K562 (cell line): ENCODE measurements around the gene NACC1. TPM values are rescaled to one million over a fixed set of nuclear protein-coding genes. Genes with fewer than 3 reads are reported as not detected.

Experiments
- ATAC-seq: fragments of 200-7000 bp; cut with Tn5 transposase; 3 replicates; pipeline ENCODE4 v1.9.1; 2020; ENCODE audit warnings: moderate library complexity
- BruUV-seq: library from RNA; stranded (reverse); fragments of 400-500 nt; replicated peaks from 2 replicates; lab custom pipeline; 2021; lab: Mats Ljungman, UMichigan
- CTCF ChIA-PET: fragments of 300-600 bp; formaldehyde crosslinking; extraction: SDS; loops from one replicate; lab custom pipeline; 2021; ENCODE audit warnings: low intra/inter-chr PET ratio; lab: Yijun Ruan, JAX
- POLR2A ChIA-PET: fragments of 300-600, 350-650 bp; sonication (Branson Sonifier 250); formaldehyde crosslinking; extraction: SDS; loops from one replicate; lab custom pipeline; 2021; ENCODE audit warnings: antibody characterized with exemption, inconsistent platforms; lab: Yijun Ruan, JAX
- DNase-seq, 4 experiments: peaks; one replicate each; pipeline versions ENCODE4 v3.0.0 to v3.0.0-alpha.2; 2011 to 2018; ENCODE audit warnings: low spot score in 3 of 4, mixed read lengths in 3 of 4; ENCODE audit errors: extremely low read depth in 1 of 4
- FAIRE-seq: peaks from 2 replicates; lab custom pipeline; 2011; peaks lifted over from hg19 to GRCh38; lab: Jason Lieb, UNC
- H2AFZ ChIP-seq: 2 replicates; pipeline ENCODE4 v1.6.0; 2011; ENCODE audit warnings: low read depth, low read length, control low read depth, inconsistent platforms
- H3K27ac ChIP-seq: fragments of 200-600 bp; 3 replicates; pipeline ENCODE4 v1.8.0; 2011; ENCODE audit warnings: low read depth, mild to moderate bottlenecking, control low read depth, inconsistent platforms, low read length, moderate library complexity, mixed read lengths; ENCODE audit errors: extremely low read depth
- H3K27me3 ChIP-seq, 2 experiments: fragments of 300-600 bp in 1 of 2; 2 replicates in 1 of 2; 3 replicates in 1 of 2; pipeline versions ENCODE4 v1.6.0 to v1.8.0; 2011; ENCODE audit warnings: inconsistent platforms in 2 of 2, low read length in 2 of 2, mild to moderate bottlenecking in 1 of 2, mixed read lengths in 1 of 2, moderate library complexity in 1 of 2; ENCODE audit not compliant: control insufficient read depth in 2 of 2, insufficient read depth in 2 of 2
- H3K36me3 ChIP-seq: fragments of 300-600 bp; 3 replicates; pipeline ENCODE4 v1.8.0; 2011; ENCODE audit warnings: mild to moderate bottlenecking, low read length, inconsistent platforms; ENCODE audit not compliant: control insufficient read depth, insufficient read depth
- H3K4me1 ChIP-seq, 2 experiments: fragments of 200-600 bp in 1 of 2; replicated peaks in 1 of 2; 2 replicates in 1 of 2; 3 replicates in 1 of 2; pipeline versions ENCODE4 v1.5.1 to v1.8.0; 2011; ENCODE audit warnings: inconsistent platforms in 2 of 2, low read length in 2 of 2, mild to moderate bottlenecking in 1 of 2, mixed read lengths in 1 of 2, moderate library complexity in 1 of 2; ENCODE audit not compliant: control insufficient read depth in 2 of 2, insufficient read depth in 2 of 2
- H3K4me2 ChIP-seq: 2 replicates; pipeline ENCODE4 v1.6.1; 2011; ENCODE audit warnings: low read length, control low read depth, inconsistent platforms, mixed read lengths; ENCODE audit not compliant: insufficient read depth
- H3K4me3 ChIP-seq: fragments of 200-600 bp; sonication (generic), shearing (Covaris generic); 2 replicates; pipeline ENCODE4 v1.5.1; 2016; ENCODE audit warnings: control low read depth, inconsistent platforms
- H3K79me2 ChIP-seq: fragments of 200-600 bp; 3 replicates; pipeline ENCODE4 v1.8.0; 2011; ENCODE audit warnings: low read length, inconsistent platforms; ENCODE audit not compliant: control insufficient read depth, insufficient read depth
- H3K9ac ChIP-seq, 2 experiments: 2 replicates each; pipeline versions ENCODE4 v1.6.0 to v1.6.1; 2011; ENCODE audit warnings: low read depth in 2 of 2, low read length in 2 of 2, control low read depth in 1 of 2, inconsistent platforms in 1 of 2, mild to moderate bottlenecking in 1 of 2, mixed read lengths in 1 of 2; ENCODE audit not compliant: insufficient read depth in 1 of 2
- H3K9me1 ChIP-seq: one replicate; pipeline ENCODE4 v1.6.0; 2011; ENCODE audit warnings: inconsistent platforms, mild to moderate bottlenecking, low read length, moderate library complexity; ENCODE audit not compliant: control insufficient read depth, insufficient read depth
- H3K9me3 ChIP-seq: replicated peaks from 2 replicates; pipeline ENCODE4 v1.5.1; 2011; ENCODE audit warnings: low read depth, low read length, inconsistent platforms; ENCODE audit not compliant: control insufficient read depth, insufficient read depth
- H4K20me1 ChIP-seq: replicated peaks from 2 replicates; pipeline ENCODE4 v1.6.1; 2011; ENCODE audit warnings: low read length, inconsistent platforms, mixed read lengths; ENCODE audit not compliant: control insufficient read depth, insufficient read depth
- E2F3 ChIP-seq: fragments of 250-450 bp; sonication (Bioruptor Pico); IDR thresholded peaks from 2 replicates; pipeline ENCODE4 v1.4.0; 2020; ENCODE audit warnings: mild to moderate bottlenecking
- ELF1 ChIP-seq: fragments of 200-800 bp; sonication (Bioruptor generic); IDR thresholded peaks from 2 replicates; pipeline ENCODE4 v1.6.1; 2016; ENCODE audit warnings: missing genetic modification characterization, missing compliant biosample characterization
- EP400 ChIP-seq: fragments of 450-650 bp; IDR thresholded peaks from 2 replicates; pipeline ENCODE4 v1.6.1; 2017; ENCODE audit warnings: antibody characterized with exemption, mild to moderate bottlenecking, moderate library complexity
- PHF8 ChIP-seq: fragments of 200-600 bp; sonication (generic); IDR thresholded peaks from 2 replicates; pipeline ENCODE4 v1.6.1; 2012; ENCODE audit warnings: mixed run types, mild to moderate bottlenecking, inconsistent platforms, low read length, moderate library complexity, borderline replicate concordance
- POLR2G ChIP-seq: fragments of 200-400 bp; formaldehyde crosslinking; IDR thresholded peaks from 2 replicates; pipeline ENCODE4 v1.6.1; 2017; ENCODE audit warnings: low read depth, mild to moderate bottlenecking, antibody characterized with exemption, low read length, moderate library complexity
- RBM17 ChIP-seq: fragments of 200-400 bp; formaldehyde crosslinking; IDR thresholded peaks from 2 replicates; pipeline ENCODE4 v1.6.1; 2017; ENCODE audit warnings: low read depth, mild to moderate bottlenecking, low read length, borderline replicate concordance
- RERE ChIP-seq: sonication (generic); formaldehyde crosslinking; IDR thresholded peaks from 2 replicates; pipeline ENCODE4 v1.8.0; 2023; ENCODE audit warnings: missing genetic modification reagents, mild to moderate bottlenecking, borderline replicate concordance
- RHOXF2B ChIP-seq: fragments of 250-450 bp; sonication (Bioruptor Pico); conservative IDR thresholded peaks from 2 replicates; pipeline ENCODE4 v1.5.1; 2021
- SP1 ChIP-seq: sonication (generic); formaldehyde crosslinking; IDR thresholded peaks from 2 replicates; pipeline ENCODE4 v1.8.1; 2022; ENCODE audit warnings: mild to moderate bottlenecking, missing genetic modification reagents
- TAF1 ChIP-seq: IDR thresholded peaks from 2 replicates; pipeline ENCODE4 v1.6.1; 2011; ENCODE audit warnings: mild to moderate bottlenecking, low read length, moderate library complexity; ENCODE audit not compliant: insufficient read depth, control insufficient read depth, severe bottlenecking; ENCODE audit errors: extremely low read depth
- ZNF764 ChIP-seq: fragments of 250-450 bp; sonication (Bioruptor Pico); IDR thresholded peaks from 2 replicates; pipeline ENCODE4 v1.4.0; 2020; ENCODE audit warnings: low read depth, mild to moderate bottlenecking, moderate library complexity
- WGBS: fragments of 100-300 bp; shearing (Covaris generic); methylation state at CpG from one replicate; pipeline ENCODE4 v1.1.6; 2016; ENCODE audit warnings: low coverage, mixed read lengths; ENCODE audit not compliant: insufficient coverage; ENCODE audit errors: missing lambda C conversion rate; 5-methylcytosine and 5-hydroxymethylcytosine counted together
- in situ Hi-C: fragments of 300-500 bp; cut with MboI; formaldehyde crosslinking; loops from 4 replicates; pipeline ENCODE4 v1.15.0; 2018; ENCODE audit warnings: inconsistent platforms, mixed read lengths
- intact Hi-C: fragments of 100-400 bp; cut with micrococcal nuclease; formaldehyde crosslinking; loops from 2 replicates; pipeline ENCODE4 v1.14.2; 2022
- polyA plus RNA-seq, 8 experiments: library from polyadenylated mRNA; depleted of rRNA in 4 of 8; stranded (reverse) in 5 of 8; unstranded in 3 of 8; fragments of >200 nt; fragmentation: Nextera tagmentation in 2 of 8; fragmentation: Illumina TruSeq in 1 of 8; extraction: Ambion mirVana in 2 of 8; extraction: Trizol in 1 of 8; gene quantifications; 2 replicates each; pipeline versions ENCODE4 v1.2.1 to v1.2.3, GENCODE V29; 2011 to 2014; ENCODE audit warnings: inconsistent platforms in 1 of 8, missing spikeins in 1 of 8
- total RNA-seq, 7 experiments: library from RNA; depleted of rRNA in 6 of 7; stranded (reverse); fragments of >200 nt in 6 of 7; fragmentation: Illumina TruSeq in 2 of 7; extraction: Trizol in 2 of 7; gene quantifications; 2 replicates each; pipeline versions ENCODE4 v1.2.1 to v1.2.3, GENCODE V29; 2011 to 2021; ENCODE audit warnings: low replicate concordance in 1 of 7
- TF ChIP-seq, protein P1 (sequence below): sonication (generic); formaldehyde crosslinking; IDR thresholded peaks from 2 replicates; pipeline ENCODE4 v1.8.1; 2023; ENCODE audit warnings: missing genetic modification reagents, mild to moderate bottlenecking, borderline replicate concordance

Gene NACC1
- total and polyA plus RNA-seq, 9 of the 15 experiments (the other 6 are each of a cell fraction or from before 2014, with no cell fraction given), result 0.04 to 96.6 (median 25.8) TPM

- DNase-seq (no peak), ATAC-seq (no peak), FAIRE-seq (no peak)
- intact Hi-C loops (no loop called here), in situ Hi-C loops (no loop called here)
- peak overlapping the region; percentile 98; the same call in 2 of the 3 replicates for H3K27ac ChIP-seq
- peaks cover 22% of the 10 kb centered on the region for H3K36me3 ChIP-seq
- no peaks in the 10 kb centered on the region for H3K9me1 ChIP-seq
- H3K27me3 ChIP-seq, result no peaks in the 10 kb centered on the region
- ChIA-PET CTCF (interaction anchor here (0.7 to 4.7 kb wide), 4 partner anchors 112 to 715 kb away, joined by 3 to 59 read pairs (median 28); no protein-coding TSS in a partner anchor), POLR2A (interaction anchor here (0.6 to 2.8 kb wide), 8 partner anchors 9 to 149 kb away, joined by 3 to 17 read pairs (median 4); partner anchors contain the start of genes NACC1 and RAD23A)
- no peak overlapping the region for H2AFZ ChIP-seq
- peak overlapping the region in 1 of 2 experiments; percentile 77; a peak in 2 of 4 replicates for H3K9ac ChIP-seq
- peaks cover 26% of the 10 kb centered on the region for H3K79me2 ChIP-seq
- no TSS peak for BruUV-seq
- H3K9me3 ChIP-seq, result no peaks in the 10 kb centered on the region
- WGBS, result 64% methylated on average over 12 of the region's 25 CpGs
- no peak overlapping the region for H3K4me3 ChIP-seq
- no peak overlapping the region for H3K4me2 ChIP-seq
- no peaks in the 10 kb centered on the region for H4K20me1 ChIP-seq
- H3K4me1 ChIP-seq, result peaks cover 36 to 92% of the 10 kb centered on the region in 2 experiments
- TF ChIP-seq SP1 (CRISPR knock-in tag), result 0 out of 2 replicates have a peak, but pooled peaks have one; percentile 28
- no peak for TF ChIP-seq EP400
- TF ChIP-seq E2F3 (CRISPR knock-in tag), result no peak
- no peak for TF ChIP-seq RBM17
- no peak for TF ChIP-seq RHOXF2B
- no peak for TF ChIP-seq PHF8
- TF ChIP-seq ZNF764 (CRISPR knock-in tag), result no peak
- TF ChIP-seq RERE (CRISPR knock-in tag), result no peak
- peak; percentile 84 for TF ChIP-seq POLR2G
- TF ChIP-seq, protein P1, sequence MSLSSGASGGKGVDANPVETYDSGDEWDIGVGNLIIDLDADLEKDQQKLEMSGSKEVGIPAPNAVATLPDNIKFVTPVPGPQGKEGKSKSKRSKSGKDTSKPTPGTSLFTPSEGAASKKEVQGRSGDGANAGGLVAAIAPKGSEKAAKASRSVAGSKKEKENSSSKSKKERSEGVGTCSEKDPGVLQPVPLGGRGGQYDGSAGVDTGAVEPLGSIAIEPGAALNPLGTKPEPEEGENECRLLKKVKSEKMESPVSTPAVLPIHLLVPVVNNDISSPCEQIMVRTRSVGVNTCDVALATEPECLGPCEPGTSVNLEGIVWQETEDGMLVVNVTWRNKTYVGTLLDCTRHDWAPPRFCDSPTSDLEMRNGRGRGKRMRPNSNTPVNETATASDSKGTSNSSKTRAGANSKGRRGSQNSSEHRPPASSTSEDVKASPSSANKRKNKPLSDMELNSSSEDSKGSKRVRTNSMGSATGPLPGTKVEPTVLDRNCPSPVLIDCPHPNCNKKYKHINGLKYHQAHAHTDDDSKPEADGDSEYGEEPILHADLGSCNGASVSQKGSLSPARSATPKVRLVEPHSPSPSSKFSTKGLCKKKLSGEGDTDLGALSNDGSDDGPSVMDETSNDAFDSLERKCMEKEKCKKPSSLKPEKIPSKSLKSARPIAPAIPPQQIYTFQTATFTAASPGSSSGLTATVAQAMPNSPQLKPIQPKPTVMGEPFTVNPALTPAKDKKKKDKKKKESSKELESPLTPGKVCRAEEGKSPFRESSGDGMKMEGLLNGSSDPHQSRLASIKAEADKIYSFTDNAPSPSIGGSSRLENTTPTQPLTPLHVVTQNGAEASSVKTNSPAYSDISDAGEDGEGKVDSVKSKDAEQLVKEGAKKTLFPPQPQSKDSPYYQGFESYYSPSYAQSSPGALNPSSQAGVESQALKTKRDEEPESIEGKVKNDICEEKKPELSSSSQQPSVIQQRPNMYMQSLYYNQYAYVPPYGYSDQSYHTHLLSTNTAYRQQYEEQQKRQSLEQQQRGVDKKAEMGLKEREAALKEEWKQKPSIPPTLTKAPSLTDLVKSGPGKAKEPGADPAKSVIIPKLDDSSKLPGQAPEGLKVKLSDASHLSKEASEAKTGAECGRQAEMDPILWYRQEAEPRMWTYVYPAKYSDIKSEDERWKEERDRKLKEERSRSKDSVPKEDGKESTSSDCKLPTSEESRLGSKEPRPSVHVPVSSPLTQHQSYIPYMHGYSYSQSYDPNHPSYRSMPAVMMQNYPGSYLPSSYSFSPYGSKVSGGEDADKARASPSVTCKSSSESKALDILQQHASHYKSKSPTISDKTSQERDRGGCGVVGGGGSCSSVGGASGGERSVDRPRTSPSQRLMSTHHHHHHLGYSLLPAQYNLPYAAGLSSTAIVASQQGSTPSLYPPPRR, result no peak
- TF ChIP-seq ELF1 (tag), result no peak
- no peak for TF ChIP-seq TAF1
Observed at GRCh38 chr19:13095393-13095784, 22.7 kb upstream of the NACC1 start.
